SK-N-MC (cell line): ENCODE data around the gene ABRACL.
"Not testable (repeated sequence)": the region's sequence is repeated elsewhere in the genome, so short reads cannot be mapped to it uniquely, and the experiment has no call there.

Experiments
- DNase-seq: peaks from one replicate; pipeline ENCODE4 v3.0.0-alpha.2; 2011; ENCODE audit warnings: low read depth, low spot score
- H3K27ac ChIP-seq: fragments of 200-600 bp; sonication (generic); 2 replicates; pipeline ENCODE4 v1.5.1; 2016; ENCODE audit warnings: mixed run types
- H3K36me3 ChIP-seq: fragments of 200-600 bp; sonication (generic); 2 replicates; pipeline ENCODE4 v1.6.1; 2017; ENCODE audit warnings: antibody characterized with exemption, low read length, mixed read lengths; ENCODE audit not compliant: insufficient read depth
- H3K4me3 ChIP-seq: fragments of 200-600 bp; sonication (generic); 2 replicates; pipeline ENCODE4 v1.5.1; 2016
- H3K9ac ChIP-seq: fragments of 200-600 bp; sonication (generic); 2 replicates; pipeline ENCODE4 v1.8.0; 2017; ENCODE audit warnings: mixed run types, mixed read lengths; ENCODE audit not compliant: insufficient read length
- H3K9me3 ChIP-seq: fragments of 200-600 bp; sonication (generic); 2 replicates; pipeline ENCODE4 v1.6.1; 2017; ENCODE audit warnings: low read depth, mild to moderate bottlenecking, antibody characterized with exemption, low read length, moderate library complexity, mixed read lengths
- EZH2 ChIP-seq: fragments of 200-600 bp; sonication (generic); IDR thresholded peaks from one replicate; pipeline ENCODE4 v1.6.1; 2017; ENCODE audit warnings: antibody characterized with exemption
- FOXP2 ChIP-seq: optimal IDR thresholded peaks from 2 replicates; pipeline ENCODE3; 2011; ENCODE audit warnings: mild to moderate bottlenecking, moderate library complexity; ENCODE audit not compliant: insufficient read depth; ENCODE audit errors: extremely low read length, control extremely low read depth
- POLR2AphosphoS5 ChIP-seq: IDR thresholded peaks from 2 replicates; pipeline ENCODE4 v1.6.1; 2012; ENCODE audit warnings: mild to moderate bottlenecking, low read depth, low read length, borderline replicate concordance

Gene ABRACL

GRCh38 chr6:138988469-138988834, 40.1 kb upstream of the ABRACL start:
- TF ChIP-seq FOXP2 (no peak), EZH2 (no peak), POLR2AphosphoS5 (no peak)
- Histone ChIP-seq H3K27ac (no peak overlapping the region), H3K9ac (peak overlapping the region; percentile 95), H3K36me3 (peaks cover 5% of the 10 kb centered on the region; the same call in 1 of the 2 replicates), H3K9me3 (no peaks in the 10 kb centered on the region), H3K4me3 (peak overlapping the region; percentile 86)
- no peak for DNase-seq

GRCh38 chr6:138989098-138989983, 39.2 kb upstream of the ABRACL start:
- H3K9ac ChIP-seq, result no peak overlapping the region
- TF ChIP-seq FOXP2 (no peak), POLR2AphosphoS5 (no peak), EZH2 (no peak)
- H3K4me3 ChIP-seq, result no peak overlapping the region
- no peak for DNase-seq
- H3K9me3 ChIP-seq, result no peaks in the 10 kb centered on the region
- H3K27ac ChIP-seq, result no peak overlapping the region
- peaks cover 4% of the 10 kb centered on the region; the same call in 1 of the 2 replicates for H3K36me3 ChIP-seq

GRCh38 chr6:138991206-138991605, 37.3 kb upstream of the ABRACL start:
- H3K9ac ChIP-seq, result no peak overlapping the region
- no peak overlapping the region for H3K27ac ChIP-seq
- DNase-seq, result no peak
- H3K36me3 ChIP-seq, result no peaks in the 10 kb centered on the region
- TF ChIP-seq EZH2, result no peak
- TF ChIP-seq POLR2AphosphoS5, result no peak
- no peak for TF ChIP-seq FOXP2
- H3K4me3 ChIP-seq, result no peak overlapping the region
- H3K9me3 ChIP-seq, result no peaks in the 10 kb centered on the region

- H3K4me3 ChIP-seq, H3K36me3 ChIP-seq, DNase-seq, H3K9me3 ChIP-seq, H3K27ac ChIP-seq, H3K9ac ChIP-seq: not testable (repeated sequence)
Observed at GRCh38 chr6:138992965-138993364, 35.6 kb upstream of the ABRACL start.

GRCh38 chr6:138993410-138993809, 35.1 kb upstream of the ABRACL start:
- not testable (repeated sequence) for H3K9ac ChIP-seq, H3K36me3 ChIP-seq, DNase-seq, H3K9me3 ChIP-seq, H3K27ac ChIP-seq, H3K4me3 ChIP-seq

DNA sequence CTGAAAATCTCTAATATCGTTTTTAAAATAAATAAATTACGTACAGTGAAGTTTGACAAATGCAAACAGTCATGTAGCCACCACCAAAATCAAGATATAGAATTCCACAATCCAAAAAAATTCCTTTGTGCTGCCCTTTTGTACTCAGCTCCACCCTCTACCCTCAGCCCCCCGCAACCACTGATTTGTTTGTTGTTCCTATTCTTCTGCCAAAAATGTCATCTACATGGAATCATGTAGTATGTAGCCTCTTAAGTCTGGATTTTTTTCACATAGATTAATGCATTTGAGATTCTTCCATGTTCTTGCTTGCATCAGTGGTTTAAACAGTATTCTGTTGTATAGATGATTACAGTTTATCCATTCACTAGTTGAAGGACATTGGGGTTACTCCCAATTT, 32.0 kb upstream of the ABRACL start:
- no peaks in the 10 kb centered on the region for H3K9me3 ChIP-seq
- DNase-seq, result no peak
- TF ChIP-seq FOXP2 (no peak), POLR2AphosphoS5 (no peak)
- H3K27ac ChIP-seq, result no peak overlapping the region
- H3K9ac ChIP-seq, result no peak overlapping the region
- H3K4me3 ChIP-seq, result no peak overlapping the region
- H3K36me3 ChIP-seq, result no peaks in the 10 kb centered on the region

DNA sequence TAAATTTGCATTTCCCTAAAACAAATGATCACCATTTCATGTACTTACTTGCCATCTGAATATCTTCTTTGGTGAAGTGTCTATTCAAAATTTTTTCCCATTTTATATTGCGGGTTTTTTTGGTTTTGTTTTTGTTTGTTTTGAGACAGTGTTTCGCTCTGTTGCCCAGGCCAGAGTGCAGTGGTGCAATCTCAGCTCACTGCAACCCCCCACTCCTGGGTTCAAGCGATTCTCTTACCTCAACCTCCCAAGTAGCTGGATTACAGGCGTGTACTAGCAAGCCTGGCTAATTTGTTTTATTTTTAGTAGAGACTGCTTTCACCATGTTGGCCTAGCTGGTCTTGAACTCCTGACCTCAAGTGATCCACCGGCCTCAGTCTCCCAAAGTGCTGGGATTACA, 31.4 kb upstream of the ABRACL start:
- no peaks in the 10 kb centered on the region for H3K36me3 ChIP-seq
- no peak overlapping the region for H3K4me3 ChIP-seq
- H3K9ac ChIP-seq, result no peak overlapping the region
- H3K27ac ChIP-seq, result no peak overlapping the region
- H3K9me3 ChIP-seq, result no peaks in the 10 kb centered on the region
- no peak for DNase-seq
- TF ChIP-seq POLR2AphosphoS5 (no peak), FOXP2 (no peak), EZH2 (no peak)

DNA sequence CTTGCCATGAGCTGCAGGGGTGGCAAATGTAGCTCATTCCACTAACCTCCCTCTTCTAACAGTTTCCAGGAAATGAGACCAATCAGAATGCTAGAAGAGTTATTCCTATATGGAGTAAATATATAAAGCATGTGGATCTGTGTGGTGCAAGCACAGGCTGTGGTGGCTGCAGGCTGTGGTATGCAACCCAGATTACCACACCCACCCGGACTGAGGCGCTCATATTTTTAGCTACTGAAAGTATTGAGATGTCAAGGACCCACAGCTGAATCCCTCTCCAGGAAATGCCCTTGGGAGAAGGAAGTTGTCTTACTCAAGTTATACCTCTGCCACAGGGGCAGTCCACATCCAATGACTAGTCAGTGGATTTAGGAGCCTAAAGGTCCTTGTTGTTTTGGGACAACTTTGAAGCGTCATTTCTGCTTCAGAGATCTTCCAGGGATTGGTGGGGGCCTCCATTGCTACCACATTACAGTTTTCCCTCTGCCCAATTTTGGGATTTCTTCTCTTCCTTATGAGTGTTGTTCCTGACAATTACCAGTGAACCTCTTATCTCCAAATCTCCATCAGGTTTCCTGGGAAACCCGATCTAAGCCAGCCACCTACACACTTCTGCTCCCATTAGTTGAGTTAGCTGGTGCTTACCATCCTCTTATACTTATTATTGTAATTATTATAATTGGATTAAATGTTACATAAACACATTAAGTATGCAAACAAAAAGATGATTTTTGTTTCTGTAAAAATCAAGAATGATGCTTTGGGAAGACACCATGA, 28.4 kb upstream of the ABRACL start:
- no peak for DNase-seq
- Histone ChIP-seq H3K4me3 (no peak overlapping the region), H3K9ac (no peak overlapping the region), H3K36me3 (no peaks in the 10 kb centered on the region), H3K9me3 (no peaks in the 10 kb centered on the region), H3K27ac (no peak overlapping the region)
- TF ChIP-seq POLR2AphosphoS5, result no peak
- no peak for TF ChIP-seq EZH2
- TF ChIP-seq FOXP2, result no peak

DNA sequence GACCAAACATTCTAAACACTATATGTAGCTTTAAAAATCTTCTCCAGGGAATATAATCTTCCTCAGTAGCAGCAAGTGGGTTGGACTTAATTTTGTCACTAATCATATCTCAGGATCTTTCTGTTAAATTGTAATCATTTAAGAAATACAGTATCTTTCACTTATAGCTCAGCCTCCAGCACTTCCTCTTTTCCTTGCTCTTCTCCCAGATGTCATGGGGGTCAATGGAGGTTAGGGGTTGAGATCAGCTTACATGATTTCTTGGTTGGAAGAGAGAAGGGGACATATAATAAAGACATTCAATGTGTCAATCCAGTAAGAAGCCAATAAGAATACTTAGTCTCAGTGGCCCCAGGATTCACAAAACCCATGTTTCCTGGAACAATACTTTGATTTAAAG, 24.8 kb upstream of the ABRACL start:
- no peaks in the 10 kb centered on the region for H3K9me3 ChIP-seq
- TF ChIP-seq POLR2AphosphoS5, result no peak
- TF ChIP-seq EZH2, result no peak
- no peak for TF ChIP-seq FOXP2
- no peaks in the 10 kb centered on the region for H3K36me3 ChIP-seq
- no peak overlapping the region for H3K27ac ChIP-seq
- DNase-seq, result no peak
- H3K9ac ChIP-seq, result no peak overlapping the region
- H3K4me3 ChIP-seq, result no peak overlapping the region
